ENCODE results near the gene RSPO3.
"Not testable (repeated sequence)": the region's sequence is repeated elsewhere in the genome, so short reads cannot be mapped to it uniquely, and the experiment has no call there.

RSPO3 gene, protein sequence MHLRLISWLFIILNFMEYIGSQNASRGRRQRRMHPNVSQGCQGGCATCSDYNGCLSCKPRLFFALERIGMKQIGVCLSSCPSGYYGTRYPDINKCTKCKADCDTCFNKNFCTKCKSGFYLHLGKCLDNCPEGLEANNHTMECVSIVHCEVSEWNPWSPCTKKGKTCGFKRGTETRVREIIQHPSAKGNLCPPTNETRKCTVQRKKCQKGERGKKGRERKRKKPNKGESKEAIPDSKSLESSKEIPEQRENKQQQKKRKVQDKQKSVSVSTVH

DNA sequence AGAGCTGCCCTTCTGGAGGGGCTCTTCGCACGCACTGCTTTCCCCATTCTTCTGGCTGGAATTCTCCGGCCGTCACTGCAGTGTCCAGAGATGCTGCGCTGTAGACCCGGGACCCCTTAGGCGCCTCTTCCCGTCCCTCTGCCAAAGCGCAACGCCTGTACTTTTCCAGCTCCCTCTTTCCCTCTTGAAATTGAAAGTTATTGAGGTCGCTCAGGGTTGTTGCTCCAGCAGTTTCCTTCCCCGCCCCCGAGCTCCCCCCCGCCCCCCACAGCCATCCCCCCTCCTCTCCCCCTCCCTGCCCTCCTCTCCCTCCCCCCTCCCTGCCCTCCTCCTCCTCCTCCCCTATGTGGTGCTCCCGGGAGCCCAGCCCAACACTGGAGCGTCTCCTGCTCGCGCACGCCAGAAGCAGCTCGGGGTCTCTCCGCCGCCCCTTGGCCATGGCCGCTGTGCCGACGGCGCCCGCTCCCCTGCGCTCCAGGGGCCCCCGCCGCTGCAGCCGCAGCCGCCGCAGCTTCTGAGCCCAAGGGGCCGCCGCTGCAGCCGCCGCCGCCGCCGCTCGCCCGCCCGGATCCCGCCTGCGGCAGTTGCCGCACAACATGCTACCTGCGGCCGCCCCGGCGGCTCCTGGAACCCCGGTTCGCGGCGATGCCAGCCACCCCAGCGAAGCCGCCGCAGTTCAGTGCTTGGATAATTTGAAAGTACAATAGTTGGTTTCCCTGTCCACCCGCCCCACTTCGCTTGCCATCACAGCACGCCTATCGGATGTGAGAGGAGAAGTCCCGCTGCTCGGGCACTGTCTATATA lies at the start of gene RSPO3:
TSS of gene RSPO3 (plus strand) at position 374 of the 804 bp plus-strand sequence. CDS start 522 bp downstream, outside the sequence.
- no peak for DNase-seq

DNA sequence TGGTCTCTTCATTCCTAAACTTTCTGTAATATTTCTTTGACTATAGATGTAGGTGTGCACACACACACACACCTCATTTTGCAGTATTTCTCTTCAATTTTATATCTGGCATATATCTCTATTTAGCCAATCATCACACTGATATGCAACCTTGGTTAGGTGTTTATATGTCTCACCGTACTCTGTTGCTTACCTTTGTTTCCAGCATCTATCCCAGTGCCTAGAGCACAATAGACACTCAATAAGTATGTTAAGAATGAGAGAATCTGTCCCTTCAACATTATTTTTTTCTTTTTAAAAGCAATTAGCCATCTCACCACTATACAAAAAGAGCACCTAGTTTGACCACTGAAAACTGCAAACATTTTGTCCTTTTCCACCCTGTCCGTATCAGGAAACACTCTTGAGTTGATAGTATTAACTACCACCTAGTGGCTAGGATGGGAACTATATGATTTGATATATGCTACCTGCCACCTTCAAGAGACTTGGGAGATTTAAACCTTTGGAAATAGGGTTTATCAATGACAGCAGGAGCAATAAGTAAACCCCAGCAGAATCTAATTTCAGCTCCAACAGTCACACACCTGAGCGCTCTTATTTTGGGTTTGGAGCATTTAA lies 48.7 kb upstream of the RSPO3 start:
- no peak for DNase-seq

DNA sequence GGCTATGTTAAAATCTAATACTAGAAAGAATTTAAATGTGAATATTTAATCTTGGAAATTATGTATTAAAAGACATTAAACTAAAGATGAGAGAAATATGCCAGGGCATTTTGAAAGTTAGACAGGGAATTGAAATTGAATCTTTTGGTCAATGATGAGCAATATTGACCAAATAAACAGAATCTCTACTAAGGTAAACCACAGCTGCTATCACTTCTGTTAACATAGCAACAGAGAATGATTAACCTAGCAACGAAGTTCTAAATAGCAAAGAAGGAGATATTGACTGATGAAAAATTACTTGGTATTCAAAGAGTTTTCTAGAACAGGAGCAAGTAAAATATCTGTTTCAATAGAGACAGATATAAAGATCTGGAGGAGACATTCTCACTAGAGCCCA lies 45.2 kb upstream of the RSPO3 start:
- DNase-seq, result no peak

DNA sequence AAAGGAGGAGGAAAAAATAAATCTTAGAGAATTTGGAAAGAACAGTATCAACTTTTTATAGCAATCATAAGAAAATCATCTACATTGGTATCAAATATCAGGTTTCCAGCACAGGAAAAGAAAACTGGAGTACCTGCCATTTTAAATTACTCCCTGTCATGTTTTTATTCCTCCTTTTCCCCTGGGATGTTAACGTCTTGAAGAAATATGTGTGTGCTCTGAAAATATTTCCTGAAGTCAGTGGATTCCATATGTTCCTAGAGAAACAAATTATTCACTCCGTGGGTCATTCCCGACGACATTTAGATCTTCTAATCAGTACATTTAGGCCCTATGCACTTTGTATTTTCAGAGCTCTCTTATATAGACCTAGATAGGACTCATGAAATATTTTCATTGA lies 42.0 kb upstream of the RSPO3 start:
- DNase-seq, result no peak

DNA sequence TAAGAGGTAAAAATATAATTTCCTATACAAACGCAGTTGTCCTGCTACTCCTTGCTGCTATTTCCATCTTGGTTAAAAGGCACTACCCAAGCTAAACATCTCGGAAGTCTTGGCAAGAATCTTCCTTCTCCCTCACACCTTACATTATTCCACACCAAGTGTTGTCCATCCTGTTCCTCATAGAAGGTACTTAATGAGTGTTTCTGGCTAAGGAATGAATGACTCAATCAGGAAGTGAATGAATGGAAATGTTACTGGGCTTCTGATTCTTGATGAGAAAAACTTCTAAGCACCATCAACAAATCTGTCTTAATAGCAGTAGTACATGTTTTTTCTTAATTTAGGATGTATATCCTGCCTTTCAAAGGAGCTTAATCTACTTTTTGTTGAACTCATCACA lies 40.6 kb upstream of the RSPO3 start:
- DNase-seq, result no peak

DNA sequence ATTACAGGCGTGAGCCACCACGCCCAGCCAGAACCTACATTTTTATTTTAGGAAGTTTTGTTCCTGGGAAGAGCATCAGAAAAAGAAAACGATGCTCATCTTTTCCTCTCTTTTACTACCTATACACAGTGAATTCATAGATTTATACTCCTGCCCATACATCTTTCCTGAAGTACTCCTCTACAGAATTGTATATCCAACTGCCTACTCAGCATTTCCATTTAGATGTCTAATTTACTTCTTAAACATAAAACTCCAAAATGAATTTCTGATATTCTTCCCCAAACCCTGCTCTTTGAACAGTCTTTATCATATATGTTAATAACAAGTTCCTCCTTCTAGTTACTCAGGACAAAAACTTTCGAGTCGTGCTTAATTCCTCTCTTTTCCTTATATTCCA lies 39.8 kb upstream of the RSPO3 start:
- DNase-seq, result no peak

DNA sequence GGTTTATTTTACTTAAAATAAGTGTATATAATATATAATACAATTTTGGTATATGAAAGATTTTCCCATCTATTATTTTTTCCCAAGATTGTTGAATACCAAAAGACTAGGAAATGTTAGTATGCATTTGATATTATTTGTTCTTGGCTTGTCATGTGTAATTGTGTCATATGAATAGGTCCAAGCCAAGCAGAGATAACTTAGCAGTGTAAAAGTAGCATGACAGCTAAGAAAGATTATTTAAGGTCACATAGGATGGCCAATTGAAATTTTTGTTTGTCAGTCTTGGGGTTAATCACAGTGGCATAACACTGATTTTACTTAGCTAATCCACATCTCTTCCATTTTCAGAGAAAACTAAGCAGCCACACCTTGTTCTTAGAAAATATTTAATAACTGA lies 38.8 kb upstream of the RSPO3 start:
- DNase-seq, result no peak

DNA sequence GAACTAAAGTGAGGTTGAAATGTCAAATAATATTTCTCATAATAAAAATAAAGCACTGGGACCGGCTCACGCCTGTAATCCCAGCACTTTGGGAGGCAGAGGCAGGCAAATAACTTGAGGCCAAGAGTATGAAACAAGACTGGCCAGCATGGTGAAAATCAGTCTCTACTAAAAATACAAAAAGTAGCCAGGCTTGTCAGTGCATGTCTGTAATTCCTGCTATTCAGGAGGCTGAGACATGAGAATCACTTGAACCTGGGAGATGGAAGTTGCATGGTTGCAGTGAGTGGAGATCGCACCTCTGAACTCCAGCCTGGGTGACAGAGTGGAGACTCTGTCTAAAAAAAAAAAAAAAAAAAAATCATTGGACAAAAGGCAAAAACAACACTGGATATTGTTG lies 38.4 kb upstream of the RSPO3 start:
- DNase-seq, result no peak

DNA sequence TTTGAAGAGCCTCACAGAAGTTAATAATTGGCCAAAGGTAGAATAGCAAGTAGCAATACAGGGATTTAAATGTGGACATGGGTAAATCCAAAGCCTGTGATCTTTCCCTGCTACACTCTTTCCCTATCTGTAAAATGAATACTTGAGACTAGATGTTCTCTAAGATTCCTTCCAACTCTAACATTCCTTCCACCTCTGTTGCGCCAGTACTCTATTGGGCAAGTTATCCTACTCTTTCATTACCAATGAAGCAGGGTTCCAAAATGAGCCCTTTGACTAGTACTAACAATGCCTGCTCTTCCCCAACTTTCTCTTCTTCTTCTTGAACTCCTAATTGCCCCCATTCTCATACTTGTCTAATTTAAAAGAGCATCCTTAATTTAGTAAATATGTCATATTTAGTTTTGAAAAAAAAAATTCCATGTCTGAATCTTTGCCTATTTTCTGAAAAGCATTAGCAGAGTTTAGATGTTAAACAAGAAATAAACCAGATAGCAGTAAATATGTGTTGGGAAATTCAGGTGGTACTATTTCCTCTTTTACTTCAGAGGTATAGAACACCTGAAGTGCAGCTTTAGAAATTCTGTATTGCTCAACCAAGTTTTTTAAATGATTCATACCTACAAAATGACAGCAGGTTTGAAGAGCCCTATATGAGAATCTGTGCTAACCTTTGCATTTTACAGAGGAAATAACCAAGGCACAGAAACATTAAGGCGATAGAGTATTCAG lies 35.1 kb upstream of the RSPO3 start:
- DNase-seq, result no peak

DNA sequence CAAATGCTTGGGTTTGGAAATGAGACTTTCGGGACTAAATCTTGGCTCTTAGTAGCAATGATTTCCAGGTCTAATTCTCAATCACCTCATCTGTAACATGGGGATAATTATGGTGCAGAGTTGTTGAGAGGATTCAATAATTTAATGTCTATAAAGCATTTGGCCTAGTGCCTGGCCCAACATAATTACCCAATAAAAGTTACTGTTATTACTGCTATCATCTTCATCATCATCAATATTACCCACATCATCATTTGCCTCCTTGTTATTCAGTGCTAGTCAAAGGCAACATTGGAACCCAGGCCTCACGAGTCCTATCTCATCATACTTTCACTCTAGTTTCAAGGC lies 34.5 kb upstream of the RSPO3 start:
- DNase-seq, result no peak

DNA sequence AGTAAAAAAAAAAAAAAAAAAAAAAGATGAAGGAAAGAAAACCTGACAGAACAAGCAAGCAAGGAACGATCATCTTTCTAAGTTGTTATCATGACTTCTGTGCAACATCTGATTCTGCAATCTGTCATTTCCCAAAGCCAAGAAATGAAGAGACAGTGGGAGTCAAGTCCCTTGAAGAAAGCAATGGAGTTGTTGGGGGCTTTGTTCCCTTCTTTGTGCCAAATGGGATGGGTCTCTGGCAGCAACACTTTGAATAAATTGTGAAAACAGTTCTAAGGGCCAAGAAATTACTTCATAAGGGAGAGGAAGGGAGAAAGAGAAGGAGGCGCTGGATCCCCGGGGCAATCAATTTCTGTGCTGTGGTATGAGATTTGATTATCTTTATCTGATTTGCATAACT lies 33.3 kb upstream of the RSPO3 start:
- DNase-seq, result no peak

DNA sequence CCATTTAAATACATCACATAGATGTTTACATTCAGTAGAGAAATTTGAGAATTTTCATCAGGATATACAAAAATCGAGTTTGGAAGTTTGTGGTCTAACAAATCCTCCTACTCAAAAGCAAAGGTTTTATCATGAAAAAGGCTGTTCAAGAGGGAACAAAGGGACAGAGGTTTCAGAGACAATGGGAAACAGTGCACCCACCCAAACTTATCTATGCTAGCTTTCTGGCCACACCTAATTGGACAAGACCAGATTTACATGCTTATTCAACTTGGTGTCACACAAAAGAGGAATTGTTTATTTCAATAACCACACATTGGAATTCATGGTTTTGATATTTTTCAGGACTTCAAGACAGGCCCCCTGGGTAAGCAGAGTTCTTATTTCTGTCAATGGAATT lies 28.4 kb upstream of the RSPO3 start:
- no peak for DNase-seq

DNA sequence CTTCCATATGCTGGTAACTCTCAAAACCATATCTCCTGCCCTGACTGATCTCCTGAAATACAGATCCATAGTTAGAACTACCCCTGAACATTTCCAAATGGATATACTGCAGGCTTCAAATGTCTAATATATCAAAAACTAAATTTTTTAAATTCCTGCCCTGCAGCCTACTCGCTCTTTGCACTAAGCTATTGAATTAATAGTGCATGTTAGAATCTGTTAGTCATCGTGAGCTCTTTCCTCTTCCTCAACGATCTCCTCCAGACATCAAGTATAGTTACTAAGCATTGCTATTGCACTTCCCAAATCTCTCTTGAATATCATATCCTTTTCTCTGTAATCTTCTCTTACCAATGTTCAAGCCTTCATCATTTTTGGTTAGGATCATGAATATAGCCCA lies 26.0 kb upstream of the RSPO3 start:
- no peak for DNase-seq

DNA sequence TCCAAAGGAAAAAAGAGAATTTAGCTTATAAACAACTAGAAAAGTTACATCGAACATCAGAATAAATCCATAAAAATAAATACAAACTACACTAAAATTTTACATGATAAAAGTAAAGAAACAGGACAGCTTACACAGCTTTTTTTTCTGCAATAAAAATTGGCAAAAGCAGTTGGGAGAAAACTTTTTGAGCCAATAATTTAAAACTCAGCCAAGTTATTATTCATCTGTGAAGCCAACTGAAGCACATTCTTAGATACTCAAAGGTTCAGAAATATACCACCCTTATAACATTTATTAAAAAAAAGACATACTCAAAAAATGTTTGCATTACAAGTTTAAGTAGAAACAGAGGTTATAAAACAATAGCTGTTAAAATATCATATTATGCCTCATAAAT lies 23.7 kb upstream of the RSPO3 start:
- no peak for DNase-seq

DNA sequence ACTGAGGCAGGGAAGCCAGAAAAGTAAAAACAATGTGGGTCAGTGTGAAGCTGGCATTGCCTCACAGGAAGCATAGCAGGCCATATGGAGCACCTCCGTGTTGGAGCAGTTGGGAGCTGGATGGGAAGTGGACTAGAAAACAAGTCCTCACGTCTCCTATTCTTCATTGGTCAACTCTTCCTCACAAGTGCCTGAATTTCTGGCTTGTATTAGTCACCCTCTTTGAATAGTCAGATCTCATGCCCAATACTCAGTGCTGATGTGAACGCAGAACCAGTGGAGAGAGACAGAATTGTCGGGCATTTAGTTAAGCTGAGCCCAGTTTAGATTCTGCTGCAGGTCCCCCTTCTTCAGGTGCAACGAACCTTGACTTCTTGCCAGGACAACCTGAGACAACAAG lies 22.3 kb upstream of the RSPO3 start:
- no peak for DNase-seq

DNA sequence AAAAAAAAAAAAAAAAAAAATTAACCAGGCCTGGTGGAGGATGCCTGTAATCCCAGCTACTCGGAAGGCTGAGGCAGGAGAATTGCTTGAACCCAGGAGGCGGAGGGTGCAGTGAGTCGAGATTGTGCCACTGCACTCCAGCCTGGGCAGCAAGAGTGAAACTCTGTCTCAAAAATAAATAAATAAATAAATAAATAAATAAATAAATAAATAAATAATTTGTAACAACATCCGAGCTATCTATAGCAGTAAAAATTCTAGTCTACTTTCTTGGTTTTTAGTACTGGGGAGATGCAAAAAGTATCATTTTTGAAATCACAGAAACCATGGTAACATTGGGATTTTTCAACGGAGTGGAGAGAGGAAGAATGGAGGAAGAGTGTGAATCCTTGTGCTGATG lies 21.0 kb upstream of the RSPO3 start:
- not testable (repeated sequence) for DNase-seq

DNA sequence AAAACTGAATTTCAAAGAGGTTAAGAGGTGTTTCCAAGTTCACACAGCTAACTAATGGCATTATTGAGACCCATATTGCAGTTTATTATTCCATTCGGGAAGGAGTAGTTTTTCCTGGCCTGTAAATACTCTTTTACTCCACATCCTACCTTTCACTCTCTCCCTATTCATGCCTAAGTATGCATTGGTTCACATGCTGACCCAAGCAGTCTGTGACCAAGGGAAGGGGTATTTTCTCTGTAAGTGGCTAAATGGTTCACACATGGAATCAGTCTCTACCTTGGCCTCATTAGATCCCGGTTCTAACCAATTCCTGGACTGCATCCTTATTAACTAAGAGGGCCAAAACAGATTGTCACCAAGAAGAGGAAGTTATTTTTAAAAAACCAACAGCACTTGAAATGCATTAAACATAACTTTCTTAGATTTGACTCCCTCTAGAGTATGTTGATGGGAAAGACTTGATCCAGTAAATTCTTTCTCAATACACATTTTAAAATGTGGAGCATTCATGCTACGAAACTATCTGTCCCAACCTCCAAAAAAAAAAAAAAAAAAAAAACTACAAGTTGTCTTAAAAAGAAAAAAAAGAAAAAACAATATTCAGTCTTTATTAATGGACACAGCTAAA lies 17.8 kb upstream of the RSPO3 start:
- DNase-seq, result no peak

DNA sequence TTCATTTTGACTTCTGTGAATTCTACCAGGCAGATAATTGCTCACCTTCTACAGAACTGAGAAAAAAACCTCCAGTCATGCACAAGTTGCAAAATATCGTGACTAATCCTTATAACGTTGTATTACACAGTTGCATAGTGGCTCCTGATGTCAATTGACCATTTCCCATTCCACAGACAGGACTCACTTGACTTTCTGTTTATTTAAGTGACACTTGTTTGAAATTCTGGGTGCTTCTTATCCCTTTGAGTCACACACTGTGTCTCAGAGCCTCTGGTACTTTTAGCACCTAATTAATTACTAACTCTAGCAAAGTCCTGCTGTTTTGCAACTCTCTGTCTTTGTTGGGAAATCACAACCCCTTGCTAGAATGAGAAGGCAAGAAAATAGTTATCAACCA lies 16.2 kb upstream of the RSPO3 start:
- no peak for DNase-seq

DNA sequence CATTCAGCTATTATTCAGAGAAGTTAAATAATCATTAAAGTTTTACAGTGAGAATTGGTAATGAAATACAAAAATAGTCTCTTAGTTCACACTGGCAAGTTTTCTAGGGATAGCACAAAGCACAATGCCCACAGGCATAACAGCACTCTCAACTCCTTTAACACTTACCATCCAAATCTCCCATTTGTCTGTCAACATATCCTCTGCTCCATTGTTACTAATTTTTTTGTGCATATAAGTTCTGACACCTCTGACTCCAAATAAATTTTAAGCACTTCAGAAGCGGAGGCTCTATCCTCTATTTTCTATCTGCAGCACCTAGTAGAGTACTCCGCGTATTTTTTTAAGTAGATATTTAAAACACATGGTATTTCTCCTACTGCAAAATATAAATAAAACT lies 15.6 kb upstream of the RSPO3 start:
- no peak for DNase-seq

DNA sequence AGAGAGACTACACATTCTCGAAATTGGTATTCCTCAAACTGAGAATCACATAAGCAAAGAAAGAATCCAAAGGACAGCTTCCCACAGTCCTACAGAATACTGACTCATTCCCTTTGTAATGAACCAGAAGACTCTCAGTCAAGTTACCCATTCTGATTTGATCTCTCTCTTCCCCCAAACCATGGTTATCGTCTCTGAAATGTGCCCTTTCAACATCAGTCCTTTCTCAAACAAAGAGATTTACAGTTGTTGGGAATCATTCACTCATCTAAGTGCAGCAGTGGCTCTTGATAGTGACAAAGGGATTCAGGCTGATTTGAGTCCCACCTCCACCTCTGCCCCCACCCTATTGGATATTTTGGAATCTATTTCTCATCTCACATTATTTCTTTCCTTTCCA lies 15.0 kb upstream of the RSPO3 start:
- DNase-seq, result no peak

DNA sequence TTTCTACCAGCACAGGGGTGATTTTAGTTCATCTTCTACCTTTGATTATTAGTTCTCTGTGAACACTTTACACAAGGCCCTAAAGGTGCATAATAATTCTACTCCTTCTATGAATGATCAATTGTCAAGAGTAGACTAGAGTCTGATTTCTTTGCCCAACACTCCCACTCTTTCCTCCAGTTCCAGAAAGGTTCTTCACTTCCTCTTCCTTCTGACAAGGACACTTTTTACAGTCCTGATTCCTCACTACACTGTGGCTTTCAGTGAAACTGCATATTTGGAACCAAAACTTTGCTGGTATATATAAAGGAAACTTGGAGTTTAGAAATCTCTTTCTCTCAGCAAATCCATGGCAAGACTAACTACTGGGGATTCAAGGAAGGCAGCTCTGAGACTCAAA lies 10.6 kb upstream of the RSPO3 start:
- DNase-seq, result no peak

DNA sequence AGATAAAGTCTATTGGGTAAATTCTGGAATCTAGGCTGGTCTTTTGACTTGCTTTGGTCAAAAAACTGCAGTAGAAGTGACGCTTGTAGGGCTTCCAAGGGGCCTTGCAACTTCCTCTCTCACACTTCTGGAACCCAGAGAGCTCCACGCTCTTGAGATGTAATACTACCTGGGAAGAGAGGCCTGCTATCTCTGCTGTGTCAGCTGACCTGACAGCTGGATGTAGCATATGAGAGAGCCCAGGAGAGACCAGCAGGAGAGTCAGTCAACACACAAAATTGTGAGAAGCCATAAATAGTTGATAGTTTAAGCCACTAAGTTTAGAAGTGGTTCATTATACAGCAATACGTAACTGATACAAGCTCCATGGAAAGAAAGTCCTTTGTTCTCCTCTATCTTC lies 7.8 kb upstream of the RSPO3 start:
- no peak for DNase-seq

DNA sequence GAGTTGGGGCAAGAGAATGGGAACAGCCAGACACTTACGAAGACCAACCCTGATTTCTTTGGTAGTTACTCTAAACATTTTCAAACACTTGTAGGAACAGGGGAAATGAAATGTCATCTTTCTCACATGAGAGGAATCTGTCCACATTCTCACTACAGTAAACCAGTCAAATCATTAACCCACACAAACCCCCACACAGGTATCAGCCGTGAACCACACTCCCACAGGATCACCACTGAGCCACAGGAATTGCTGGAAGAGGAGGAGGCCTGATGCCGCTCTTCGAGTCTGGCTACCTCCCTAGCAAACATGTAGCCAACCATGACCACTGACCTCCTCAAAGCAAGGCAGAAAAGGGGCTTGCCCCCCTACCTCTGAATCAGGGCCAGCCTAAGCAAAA lies 6.9 kb upstream of the RSPO3 start:
- no peak for DNase-seq
